ENCODE data around the gene TBC1D22A.

GRCh38 chr22:47213571-47214230 is 451.3 kb downstream of the TBC1D22A start:
- peak in 6 of 7 experiments; percentile 31 to 53 (median 45) for TF ChIP-seq CTCF (IDR thresholded peaks at IDR 0.05)
- no peak for TF ChIP-seq POLR2A (IDR thresholded peaks at IDR 0.05)
